Stimulated activated CD4-positive, alpha-beta T cell treated with anti-CD3 and anti-CD28 coated beads, Interleukin-2, amount 100 ng/mL, for 24 hours (primary cell): ENCODE results near the gene CGREF1.

Source experiments
- DNase-seq, 2 donors: peaks; one replicate each; pipeline ENCODE4 v3.0.0-alpha.2; 2020

CGREF1 gene, protein sequence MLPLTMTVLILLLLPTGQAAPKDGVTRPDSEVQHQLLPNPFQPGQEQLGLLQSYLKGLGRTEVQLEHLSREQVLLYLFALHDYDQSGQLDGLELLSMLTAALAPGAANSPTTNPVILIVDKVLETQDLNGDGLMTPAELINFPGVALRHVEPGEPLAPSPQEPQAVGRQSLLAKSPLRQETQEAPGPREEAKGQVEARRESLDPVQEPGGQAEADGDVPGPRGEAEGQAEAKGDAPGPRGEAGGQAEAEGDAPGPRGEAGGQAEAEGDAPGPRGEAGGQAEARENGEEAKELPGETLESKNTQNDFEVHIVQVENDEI

DNA sequence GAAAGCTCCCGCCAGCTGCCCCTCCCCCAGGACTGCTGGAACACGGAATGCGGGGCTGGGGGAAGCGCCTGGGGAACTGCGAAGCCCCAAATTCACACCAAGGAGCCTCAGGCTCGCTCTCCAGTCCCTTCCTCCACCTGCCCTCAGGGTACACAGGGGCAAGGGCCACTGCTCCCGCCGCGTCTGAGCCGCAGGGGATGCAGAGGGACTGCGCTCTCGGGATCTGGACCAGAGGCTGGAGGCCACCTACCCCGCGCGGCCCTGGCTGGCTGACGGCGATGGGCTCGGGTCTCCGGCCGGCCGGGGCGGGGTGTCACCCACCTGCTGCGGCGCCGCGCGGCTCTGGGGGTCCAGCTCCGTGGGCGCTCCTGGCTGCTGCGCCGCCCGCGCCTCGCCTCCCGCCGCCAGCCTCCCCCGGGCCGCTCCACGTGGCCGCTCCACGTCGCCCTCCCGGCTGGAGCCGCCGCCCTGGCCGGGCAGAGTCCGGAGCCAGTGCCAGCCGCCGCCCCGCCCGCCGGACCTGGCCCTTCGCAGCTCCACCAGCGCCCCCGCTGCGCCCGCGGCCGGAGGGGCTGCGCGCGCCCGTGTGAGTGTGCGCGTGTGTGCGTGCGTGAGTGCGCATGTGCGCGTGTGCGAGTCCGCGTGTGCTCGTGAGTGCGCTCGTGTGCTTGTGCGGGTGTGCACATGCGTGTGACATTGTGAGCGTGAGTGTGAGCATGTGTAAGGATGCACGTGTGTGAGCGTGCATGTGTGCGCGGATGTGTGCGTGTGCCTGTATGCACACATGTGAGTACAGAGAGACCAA lies at the start of gene CGREF1:
CGREF1 (minus strand) TSS at position 604 of the 805 bp plus-strand sequence. CDS start 14,762 bp downstream, outside the sequence.
- peak in 1 of 2 donors; percentile 48 for DNase-seq

DNA sequence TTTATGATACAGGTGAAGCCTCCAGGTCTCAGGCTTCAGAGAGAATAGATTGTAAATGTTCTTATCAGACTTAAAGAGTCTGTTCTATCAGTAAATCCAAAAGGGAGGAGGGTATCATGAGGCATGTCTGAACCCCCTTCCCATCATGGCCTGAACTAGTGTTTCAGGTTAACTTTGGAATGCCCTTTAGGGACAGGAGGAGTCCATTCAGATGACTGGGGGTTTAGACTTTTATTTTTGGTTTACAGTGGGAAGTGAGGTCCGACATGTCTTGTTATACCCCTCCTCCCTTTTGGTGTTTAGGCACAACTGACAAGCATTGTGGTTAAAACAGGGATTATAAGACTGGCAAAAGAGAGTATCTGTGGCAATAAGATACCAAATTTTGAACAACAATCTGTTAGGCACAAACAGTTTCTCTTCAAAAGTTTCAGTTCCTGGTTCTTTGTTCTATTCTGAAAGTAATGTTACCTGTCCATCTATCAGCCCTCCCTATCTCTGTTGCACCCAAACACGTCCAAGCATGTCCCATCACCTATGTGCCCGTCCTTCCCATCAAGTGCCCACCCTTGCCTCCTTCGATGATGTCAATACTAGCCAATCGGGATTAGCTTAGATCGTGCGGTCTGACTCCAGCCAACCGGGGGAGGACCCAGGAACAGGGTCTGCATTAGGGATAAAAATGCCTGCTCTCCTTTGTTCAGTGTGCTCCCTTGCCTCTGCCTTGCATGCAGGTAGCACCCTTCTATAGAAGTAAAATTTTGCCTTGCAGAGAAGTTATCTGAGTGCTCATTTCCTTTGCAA lies 46.2 kb upstream of the CGREF1 start:
- no peak for DNase-seq

DNA sequence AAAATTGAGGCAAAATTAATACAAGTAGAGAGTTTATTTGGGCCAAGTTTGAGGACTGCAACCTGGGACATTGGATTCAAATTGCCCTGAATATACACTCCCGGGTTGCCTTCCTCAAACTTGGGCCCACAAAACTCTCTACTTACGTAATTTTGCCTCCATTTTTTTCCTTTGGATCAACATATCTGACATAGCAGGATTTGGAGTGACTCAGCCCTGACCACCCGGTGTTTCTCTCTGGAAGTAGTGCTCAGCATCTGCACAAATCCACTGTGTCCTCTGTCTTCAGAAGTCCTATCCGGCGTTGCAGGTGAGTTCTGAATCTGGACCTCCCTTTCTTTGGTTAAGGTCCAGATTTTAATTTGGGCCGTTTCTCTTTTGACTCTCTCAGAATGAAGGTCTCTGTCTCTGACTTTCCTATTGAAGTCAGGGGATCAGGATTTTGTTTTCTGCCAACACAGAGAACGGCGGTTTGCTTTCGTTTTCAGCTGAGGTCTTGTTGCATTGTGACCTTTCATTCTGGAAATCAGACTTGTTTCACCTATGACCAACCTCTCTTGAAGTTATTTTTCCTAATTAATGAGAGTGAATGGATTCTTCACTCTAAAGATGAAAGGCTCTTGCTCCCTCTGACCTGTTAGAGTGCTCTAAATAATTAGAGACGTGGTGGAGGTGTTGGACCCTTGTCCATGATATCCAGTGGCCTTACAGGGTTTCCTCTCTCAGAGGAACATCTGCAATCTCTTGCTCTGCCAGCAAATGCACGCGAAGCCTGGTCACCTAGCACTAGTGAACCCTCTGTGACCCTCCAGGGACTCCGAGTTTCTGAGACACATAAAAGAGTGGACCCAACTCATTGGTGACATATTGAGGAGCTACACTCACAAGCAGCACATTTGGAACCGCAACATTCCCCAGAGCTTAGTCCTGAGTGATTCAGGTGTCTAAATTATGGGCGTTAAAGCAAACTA lies 43.5 kb upstream of the CGREF1 start:
- no peak for DNase-seq

DNA sequence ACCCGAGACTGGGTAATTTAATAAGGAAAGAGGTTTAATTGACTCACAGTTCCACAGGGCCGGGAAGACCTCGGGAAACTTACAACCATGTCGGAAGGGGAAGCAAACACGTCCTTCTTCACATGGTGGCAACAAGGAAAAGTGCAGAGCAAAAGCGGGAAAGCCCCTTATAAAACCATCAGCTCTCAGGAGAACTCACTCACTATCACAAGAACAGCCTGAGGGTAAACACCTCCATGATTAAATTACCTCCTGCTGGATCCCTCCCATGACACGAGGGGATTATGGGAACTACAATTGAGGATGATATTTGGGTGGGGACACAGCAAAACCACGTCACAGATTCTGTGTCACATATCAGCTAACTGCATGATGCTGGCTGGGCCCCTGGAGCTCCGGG lies 41.3 kb upstream of the CGREF1 start:
- DNase-seq = no peak

DNA sequence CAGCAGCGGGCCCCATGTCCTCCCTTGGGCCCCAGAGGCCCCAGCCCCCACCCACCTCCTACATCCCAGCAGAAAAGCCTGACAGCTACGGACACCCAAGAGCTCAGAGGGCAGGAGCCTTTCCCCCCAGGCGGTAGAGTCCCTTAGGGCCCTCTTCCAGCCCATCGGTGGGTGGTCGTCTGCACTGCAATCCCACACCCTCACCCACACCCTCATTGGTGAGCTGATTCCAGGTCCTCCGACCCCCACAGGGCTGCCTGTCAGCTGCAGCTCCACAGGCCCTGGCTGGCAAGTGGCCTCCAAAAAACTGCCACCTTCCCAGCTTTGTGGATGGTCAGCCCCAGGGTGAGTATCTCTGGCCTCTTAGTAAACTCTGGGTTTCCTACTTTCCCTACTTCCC lies 40.3 kb upstream of the CGREF1 start:
- no peak for DNase-seq

DNA sequence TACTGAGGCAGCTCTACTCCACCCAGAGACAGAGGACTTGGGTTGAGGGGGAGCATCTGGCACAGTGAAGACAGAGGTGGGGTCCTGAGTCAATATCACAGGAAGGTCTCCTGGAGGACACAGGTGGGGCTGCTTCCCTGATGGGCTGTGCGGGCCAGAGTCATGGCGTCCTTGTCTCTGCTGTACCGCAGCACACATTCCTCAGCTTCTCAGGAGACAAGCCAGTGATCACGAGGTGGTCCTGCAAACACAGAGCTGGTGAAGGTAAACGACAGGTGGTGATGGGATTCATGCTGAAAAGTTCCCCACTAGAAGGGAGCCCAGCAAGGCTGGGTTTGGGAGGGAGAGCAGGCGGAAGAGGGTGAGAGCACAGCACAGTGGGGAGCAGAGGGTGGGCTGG lies 39.5 kb upstream of the CGREF1 start:
- DNase-seq = no peak

DNA sequence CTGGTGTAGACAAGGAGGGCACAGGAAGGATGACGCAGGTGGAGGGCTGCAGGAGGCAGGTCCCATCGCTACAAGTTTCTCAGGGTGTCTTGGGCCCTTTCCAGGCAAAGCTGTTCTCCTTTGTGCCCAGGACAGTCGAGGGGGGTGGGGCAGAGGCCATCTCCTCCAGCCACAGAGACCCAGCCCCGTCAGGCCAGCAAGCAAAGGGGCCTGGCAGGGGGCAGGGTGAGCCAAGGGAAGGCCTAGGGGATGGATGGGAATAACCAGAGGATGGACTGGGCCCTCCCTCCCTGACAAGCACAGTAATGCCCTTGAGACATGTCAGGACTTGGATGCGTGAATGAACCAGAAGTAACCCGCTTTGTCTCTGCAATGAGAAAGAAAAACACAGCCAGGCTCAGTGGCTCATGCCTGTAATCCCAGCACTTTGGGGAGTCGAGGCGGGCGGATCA lies 36.2 kb upstream of the CGREF1 start:
- no peak for DNase-seq

DNA sequence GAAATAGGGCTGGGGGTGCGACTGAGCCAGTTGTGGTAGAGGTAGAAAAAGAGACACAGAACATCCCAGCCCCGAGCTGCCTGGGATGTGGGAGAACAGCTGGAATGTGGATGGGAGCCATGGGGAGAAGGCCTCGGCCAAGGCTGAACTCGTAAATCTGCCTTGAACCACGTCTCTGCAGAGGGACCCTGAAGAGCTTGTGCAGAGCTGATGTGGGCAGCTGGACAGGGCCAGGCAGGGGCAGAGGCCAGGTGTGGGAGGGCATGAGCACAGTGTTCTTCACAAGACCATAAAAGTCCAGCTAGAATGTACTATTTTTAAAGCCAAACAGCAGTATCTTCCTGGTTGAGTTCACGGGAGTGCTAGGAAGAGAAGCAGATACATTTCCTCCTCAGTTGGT lies 35.6 kb upstream of the CGREF1 start:
- DNase-seq = no peak

DNA sequence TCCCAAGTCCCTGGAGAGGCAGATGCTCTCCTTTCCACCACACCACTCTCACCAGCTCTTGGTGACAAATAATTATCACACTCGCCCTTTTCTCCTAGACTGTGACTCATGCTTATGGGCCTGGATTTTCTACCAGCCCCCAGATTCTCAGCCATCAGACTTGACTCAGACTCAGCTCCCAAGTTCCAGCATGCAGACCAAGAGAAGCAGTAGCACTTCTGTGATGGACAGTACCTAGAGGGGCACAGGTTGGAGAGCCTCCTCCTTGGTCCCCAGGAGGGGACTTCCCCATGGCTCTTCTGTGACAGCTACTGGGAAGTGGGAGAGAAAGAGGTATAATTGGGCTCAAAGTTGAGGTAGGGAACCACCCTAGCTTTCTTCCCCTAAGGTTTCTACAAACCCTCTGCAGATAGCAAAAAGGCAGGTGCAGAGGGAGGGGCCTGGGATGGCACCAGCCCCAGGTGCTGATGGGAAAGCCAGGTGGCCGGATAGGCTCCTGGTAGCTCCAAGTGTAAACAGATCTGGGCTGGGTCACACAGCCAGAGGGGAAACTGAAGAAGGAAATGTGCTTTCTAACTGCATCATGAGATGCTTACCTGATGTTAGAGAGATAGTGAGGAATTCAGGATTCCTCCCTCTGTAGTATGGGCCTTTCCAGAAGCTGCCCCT lies 34.0 kb upstream of the CGREF1 start:
- no peak for DNase-seq

DNA sequence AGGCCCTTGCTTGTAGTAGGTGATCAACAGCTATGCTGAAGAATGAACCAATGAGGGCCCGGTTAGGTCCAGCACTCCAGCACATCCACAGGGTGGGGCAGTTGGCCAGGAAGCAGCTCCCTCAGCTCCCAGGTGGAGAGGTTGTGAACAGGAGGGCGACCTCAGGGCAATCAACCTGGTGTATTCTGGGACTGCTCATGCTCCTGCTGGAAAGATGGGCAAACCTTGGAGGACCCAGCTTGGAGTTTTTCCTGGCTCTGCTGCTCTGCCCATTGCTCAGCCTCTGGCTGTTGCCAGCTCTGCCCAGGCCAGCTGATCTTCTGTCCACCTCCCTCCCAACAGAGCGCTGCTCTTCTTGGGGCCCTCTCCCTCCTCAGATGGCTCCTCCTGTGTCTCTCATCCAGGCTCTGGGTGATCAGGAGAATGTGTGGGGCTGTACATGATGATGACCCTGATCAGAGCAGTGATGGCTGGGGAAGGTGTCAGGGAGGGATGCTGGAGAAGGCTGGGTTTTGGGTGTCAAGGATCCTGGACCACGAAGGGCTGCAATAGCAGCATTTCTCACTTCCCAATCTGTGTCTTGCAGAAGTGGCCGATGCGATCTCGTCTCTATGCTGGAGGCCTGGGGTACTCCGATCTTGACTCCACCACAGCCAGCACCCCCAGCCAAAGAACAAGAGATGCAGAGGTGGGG lies 33.3 kb upstream of the CGREF1 start:
- DNase-seq = no peak

DNA sequence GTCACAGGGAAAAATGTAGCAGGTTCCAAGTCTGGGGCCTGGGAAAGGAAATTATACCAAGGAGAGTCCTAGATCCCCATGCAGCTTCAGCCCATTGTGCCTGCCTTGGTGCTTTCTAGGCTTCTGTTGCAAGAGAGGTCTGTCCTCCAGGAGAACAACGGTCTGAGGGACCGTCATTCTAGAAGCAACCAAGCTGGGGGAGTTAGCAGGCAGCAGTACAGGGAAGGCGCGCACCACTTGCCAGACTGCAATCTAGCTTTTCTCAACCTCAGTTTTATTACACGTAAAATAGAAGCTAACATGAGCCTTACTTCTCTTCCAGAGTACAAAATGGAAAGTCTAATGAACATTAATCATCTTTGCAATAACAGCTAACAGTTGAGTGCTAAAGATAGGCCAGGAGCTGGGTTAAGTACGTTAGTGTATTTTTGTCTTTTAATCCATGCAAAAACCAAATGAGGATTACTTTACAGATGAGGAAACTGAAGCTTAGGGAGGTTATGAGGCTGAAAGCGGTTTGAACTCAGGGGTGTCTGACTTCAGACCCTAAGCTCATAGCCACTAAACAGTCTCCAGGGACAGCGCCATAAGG lies 31.8 kb upstream of the CGREF1 start:
- DNase-seq = no peak

DNA sequence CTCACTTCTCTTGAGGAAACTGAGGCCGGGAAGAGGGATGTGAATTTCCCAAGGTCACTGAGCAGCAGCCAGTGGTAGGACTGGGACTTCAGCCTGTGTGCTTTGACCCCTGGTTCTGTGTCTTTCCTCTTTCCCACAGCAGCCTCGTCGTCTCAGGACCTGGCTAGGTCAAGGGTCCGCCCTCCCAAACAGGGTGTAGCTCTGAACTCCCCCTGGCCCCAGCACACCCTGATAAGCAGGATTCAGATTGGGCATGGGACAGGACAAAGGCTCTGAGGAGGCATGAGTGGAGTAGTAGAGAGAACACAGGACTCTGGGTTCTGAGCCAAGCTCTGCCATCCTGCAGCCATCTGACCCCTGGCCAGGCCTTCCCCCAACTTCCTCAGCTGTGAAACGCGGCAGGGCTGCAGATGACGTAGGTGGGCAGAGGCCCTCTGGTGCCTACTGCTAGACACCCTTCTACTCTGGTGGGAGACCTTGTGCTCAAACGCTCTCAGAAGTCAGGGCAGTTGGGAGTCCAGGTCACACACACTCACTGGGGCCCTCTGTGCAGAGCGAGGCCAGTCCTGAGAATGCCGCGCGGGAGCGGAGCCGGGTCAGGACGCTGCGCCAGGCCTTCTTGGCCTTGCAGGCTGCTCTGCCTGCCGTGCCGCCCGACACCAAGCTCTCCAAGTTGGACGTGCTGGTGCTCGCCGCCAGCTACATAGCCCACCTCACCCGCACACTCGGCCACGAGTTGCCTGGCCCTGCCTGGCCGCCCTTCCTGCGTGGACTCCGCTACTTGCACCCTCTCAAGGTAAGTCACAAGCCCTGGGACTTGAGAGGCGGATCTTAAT lies 30.9 kb upstream of the CGREF1 start:
- DNase-seq = no peak

DNA sequence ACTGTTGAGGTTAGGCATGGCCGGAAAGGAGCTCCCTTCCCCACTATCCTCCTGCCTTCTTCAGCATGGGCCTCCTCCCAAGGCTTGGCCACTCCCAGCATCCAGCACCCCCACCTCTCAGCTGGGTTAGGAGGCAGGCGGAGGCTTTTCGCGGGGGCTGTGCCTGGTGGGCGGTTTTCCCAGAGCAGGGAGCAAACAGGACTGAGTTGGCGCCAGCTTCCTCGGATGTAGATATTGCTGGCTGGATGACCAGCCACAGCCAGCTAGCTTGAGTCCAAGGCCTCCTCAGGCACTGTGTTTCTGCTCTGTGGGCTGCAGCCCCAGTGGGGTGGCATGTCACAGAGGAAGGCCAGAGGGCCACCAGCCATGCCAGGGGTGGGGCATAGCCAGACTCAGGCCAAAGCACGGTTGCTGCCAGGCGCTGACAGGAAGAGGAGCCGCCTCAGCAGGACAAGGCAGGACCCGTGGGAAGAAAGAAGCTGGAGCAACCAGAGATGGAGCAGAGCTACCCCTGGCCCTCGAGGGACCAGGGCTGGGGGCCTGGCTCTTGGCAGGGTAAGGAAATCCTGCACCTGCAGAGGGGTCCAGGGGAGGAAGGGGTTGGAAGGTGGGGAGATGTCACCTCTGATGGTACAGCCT lies 30.0 kb upstream of the CGREF1 start, which contains the start of gene TCF23:
TCF23 (plus strand) TSS at position 204 of the 639 bp plus-strand sequence; CDS start at position 334, 130 bp downstream.
- no peak for DNase-seq

DNA sequence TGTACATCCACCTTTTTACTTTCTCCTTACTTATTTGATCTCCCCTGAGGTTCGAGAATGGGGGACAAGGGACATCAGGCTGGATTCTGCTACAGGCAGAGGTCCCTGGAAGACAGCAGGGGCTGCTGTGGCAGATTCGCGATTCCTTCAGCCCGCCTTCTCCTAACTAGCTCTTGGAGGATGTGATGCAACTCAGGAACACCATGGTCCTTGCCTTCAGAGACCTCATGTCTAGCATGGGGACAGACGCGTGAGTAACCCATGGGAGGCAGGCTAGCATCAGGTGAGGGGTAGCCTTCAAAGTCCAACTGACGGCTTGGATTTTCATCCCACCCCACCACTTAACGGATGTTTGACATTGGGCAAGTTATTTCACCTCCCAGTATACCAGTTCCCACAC lies 29.0 kb upstream of the CGREF1 start:
- no peak for DNase-seq

DNA sequence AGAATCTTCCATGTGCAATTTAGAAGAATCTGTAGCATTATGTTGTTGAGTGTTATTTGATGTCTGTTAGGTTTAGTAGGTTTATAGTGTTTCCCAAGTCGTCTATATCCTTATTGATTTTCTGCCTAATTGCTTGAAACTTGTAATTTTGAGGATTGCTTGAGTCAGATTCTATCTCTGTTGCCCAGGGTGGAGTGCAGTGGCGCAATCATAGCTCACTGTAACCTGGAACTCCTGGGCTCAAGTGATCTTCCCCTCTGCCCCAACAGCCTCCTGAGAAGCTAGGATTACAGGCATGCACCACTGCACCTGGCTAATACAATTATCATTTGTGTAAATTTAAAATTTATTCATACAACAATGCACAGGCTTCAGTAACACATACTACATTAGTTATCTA lies 26.8 kb upstream of the CGREF1 start:
- DNase-seq = no peak

DNA sequence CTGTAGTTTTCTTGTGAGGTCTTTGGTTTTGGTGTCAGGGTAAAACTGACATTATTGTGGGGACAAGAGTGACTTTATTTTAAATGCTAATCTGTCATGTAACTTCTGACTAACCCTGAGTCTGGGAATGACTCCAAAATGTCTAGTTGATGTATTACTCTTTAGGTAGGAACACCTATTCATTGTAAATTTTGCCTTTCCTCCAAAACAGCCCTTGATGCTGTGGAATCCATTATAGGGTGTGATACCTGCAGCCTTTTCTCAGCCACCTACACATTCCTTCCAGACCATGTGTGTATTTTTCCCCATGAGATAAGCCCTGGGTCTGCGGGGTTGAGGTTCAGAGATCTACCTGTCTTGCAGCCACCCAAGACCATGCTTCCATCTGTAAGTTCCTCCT lies 24.4 kb upstream of the CGREF1 start:
- DNase-seq = no peak

DNA sequence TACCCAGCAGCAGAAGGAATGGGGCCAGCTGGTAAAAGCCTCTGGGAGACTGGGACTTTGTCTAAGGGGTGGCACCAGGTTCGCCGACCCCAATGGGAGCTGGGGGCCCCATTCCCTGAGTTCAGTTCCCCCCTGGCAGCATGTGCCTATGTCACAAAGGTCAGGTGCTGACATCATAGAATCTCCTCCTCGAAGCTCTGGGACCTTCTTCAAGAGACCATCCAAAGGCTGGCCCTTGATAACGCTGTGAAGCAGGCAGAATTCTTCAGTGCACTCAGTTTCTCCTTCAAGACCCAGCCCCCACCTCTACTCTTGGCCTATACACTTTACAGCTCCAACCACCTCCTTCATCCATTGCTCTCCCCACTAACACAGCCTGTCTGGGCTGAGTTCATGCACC lies 20.4 kb upstream of the CGREF1 start, which contains the start of gene PRR30:
PRR30 (minus strand) TSS at position 101 of the 400 bp plus-strand sequence. CDS start 1,081 bp downstream, outside the sequence.
- no peak for DNase-seq

DNA sequence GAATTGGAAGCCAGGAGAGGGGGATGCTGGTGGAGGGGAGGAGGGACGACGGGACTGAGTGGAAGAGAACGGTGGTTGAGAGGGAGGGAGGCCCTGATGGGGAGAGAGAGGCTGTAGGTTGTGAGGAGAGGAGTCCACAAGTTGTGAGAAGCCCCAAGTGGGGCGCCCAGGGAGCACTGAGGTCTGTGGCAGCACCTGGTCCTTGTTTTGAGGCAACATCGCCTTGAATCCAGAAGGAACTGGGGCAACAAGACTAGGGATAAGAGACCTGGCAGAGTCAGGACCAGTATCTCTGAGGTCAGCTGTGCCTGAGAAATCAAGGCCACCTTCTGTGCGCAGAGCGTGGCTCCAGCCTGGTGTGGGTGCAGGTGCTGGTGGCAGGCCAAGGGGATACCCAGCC lies 19.2 kb upstream of the CGREF1 start:
- no peak for DNase-seq
